DOHH2 (cell line): ENCODE measurements around the gene ACTN1.

Experiments
- H3F3A ChIP-seq: fragments of 200-600 bp; sonication (generic), shearing (Covaris generic); 2 replicates; pipeline ENCODE4 v1.6.0; 2016; ENCODE audit warnings: antibody characterized with exemption, mild to moderate bottlenecking; ENCODE audit not compliant: control insufficient read depth, insufficient read depth
- H3K27ac ChIP-seq: fragments of 200-600 bp; sonication (generic); 2 replicates; pipeline ENCODE4 v1.5.1; 2014; ENCODE audit warnings: low read depth, mild to moderate bottlenecking, low read length, moderate library complexity
- H3K27me3 ChIP-seq: fragments of 200-600 bp; sonication (generic); 2 replicates; pipeline ENCODE4 v1.6.1; 2014; ENCODE audit warnings: mild to moderate bottlenecking, low read length, mixed read lengths; ENCODE audit not compliant: control insufficient read depth
- H3K36me3 ChIP-seq: fragments of 200-600 bp; sonication (generic); 2 replicates; pipeline ENCODE4 v1.6.1; 2014; ENCODE audit warnings: mild to moderate bottlenecking, low read length, moderate library complexity, mixed read lengths; ENCODE audit not compliant: control insufficient read depth
- H3K4me1 ChIP-seq: fragments of 200-600 bp; sonication (generic); 2 replicates; pipeline ENCODE4 v1.6.1; 2014; ENCODE audit warnings: mild to moderate bottlenecking, low read length, mixed read lengths; ENCODE audit not compliant: control insufficient read depth
- H3K4me2 ChIP-seq: fragments of 200-600 bp; sonication (generic); 2 replicates; pipeline ENCODE4 v1.6.0; 2014; ENCODE audit warnings: mild to moderate bottlenecking, low read length, moderate library complexity
- H3K4me3 ChIP-seq: fragments of 200-600 bp; sonication (generic); 2 replicates; pipeline ENCODE4 v1.5.1; 2014; ENCODE audit warnings: mild to moderate bottlenecking, low read length, mixed read lengths
- H3K79me2 ChIP-seq: fragments of 200-600 bp; sonication (generic); 2 replicates; pipeline ENCODE4 v1.6.1; 2014; ENCODE audit warnings: mild to moderate bottlenecking, low read length, mixed read lengths; ENCODE audit not compliant: control insufficient read depth
- H3K9me2 ChIP-seq: fragments of 200-600 bp; sonication (generic); replicated peaks from 2 replicates; pipeline ENCODE4 v1.6.1; 2014; ENCODE audit warnings: mild to moderate bottlenecking, low read length, mixed read lengths; ENCODE audit not compliant: control insufficient read depth
- H3K9me3 ChIP-seq: fragments of 200-600 bp; sonication (generic); 2 replicates; pipeline ENCODE4 v1.6.1; 2014; ENCODE audit warnings: antibody characterized with exemption, low read length, mixed read lengths; ENCODE audit not compliant: control insufficient read depth, insufficient read depth
- H4K20me1 ChIP-seq: fragments of 200-600 bp; sonication (generic); 2 replicates; pipeline ENCODE4 v1.6.0; 2014; ENCODE audit warnings: low read depth, mild to moderate bottlenecking, antibody characterized with exemption, low read length, moderate library complexity; ENCODE audit not compliant: control insufficient read depth, insufficient read depth
- EZH2phosphoT487 ChIP-seq: fragments of 200-600 bp; sonication (generic); IDR thresholded peaks from 2 replicates; pipeline ENCODE4 v1.6.1; 2017; ENCODE audit warnings: borderline replicate concordance, mild to moderate bottlenecking, antibody characterized with exemption, low read length, moderate library complexity, mixed read lengths
- TF ChIP-seq, protein P1 (sequence below): fragments of 200-600 bp; sonication (generic); IDR thresholded peaks from one replicate; pipeline ENCODE4 v1.5.1; 2014; ENCODE audit warnings: antibody characterized with exemption, mild to moderate bottlenecking, low read depth, low read length; ENCODE audit not compliant: poor library complexity, severe bottlenecking

The ACTN1 gene

DNA sequence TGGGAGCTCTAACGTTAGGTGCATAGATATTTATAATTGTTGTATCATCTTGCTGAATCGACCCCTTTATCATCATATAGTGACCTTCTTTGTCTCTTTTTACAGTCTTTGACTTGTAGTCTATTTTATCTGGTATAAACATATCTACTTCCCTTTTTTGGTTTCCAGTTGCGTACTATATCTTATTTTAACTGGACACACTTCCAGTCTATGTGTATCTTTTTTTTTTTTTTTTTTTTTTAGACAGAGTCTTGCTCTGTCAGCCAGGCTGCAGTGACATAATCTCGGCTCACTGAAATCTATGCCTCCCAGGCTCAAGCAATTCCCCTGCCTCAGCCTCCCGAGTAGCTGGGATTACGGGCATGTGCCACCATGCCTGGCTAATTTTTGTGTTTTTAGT is 144.3 kb downstream of the ACTN1 start:
- no peaks in the 10 kb centered on the region for H3K9me2 ChIP-seq
- no peaks in the 10 kb centered on the region; the same call in 1 of the 2 replicates for H3F3A ChIP-seq
- H3K9me3 ChIP-seq = peaks cover 19% of the 10 kb centered on the region
- no peaks in the 10 kb centered on the region for H4K20me1 ChIP-seq
- peak overlapping the region; percentile 60 for H3K4me2 ChIP-seq
- peak overlapping the region; percentile 31 for H3K4me3 ChIP-seq
- peaks cover 31% of the 10 kb centered on the region for H3K4me1 ChIP-seq
- peak overlapping the region; percentile 59 for H3K27ac ChIP-seq
- no peaks in the 10 kb centered on the region for H3K79me2 ChIP-seq
- no peaks in the 10 kb centered on the region for H3K36me3 ChIP-seq
- no peaks in the 10 kb centered on the region for H3K27me3 ChIP-seq
- TF ChIP-seq, protein P1, sequence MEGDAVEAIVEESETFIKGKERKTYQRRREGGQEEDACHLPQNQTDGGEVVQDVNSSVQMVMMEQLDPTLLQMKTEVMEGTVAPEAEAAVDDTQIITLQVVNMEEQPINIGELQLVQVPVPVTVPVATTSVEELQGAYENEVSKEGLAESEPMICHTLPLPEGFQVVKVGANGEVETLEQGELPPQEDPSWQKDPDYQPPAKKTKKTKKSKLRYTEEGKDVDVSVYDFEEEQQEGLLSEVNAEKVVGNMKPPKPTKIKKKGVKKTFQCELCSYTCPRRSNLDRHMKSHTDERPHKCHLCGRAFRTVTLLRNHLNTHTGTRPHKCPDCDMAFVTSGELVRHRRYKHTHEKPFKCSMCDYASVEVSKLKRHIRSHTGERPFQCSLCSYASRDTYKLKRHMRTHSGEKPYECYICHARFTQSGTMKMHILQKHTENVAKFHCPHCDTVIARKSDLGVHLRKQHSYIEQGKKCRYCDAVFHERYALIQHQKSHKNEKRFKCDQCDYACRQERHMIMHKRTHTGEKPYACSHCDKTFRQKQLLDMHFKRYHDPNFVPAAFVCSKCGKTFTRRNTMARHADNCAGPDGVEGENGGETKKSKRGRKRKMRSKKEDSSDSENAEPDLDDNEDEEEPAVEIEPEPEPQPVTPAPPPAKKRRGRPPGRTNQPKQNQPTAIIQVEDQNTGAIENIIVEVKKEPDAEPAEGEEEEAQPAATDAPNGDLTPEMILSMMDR = no peak
- no peak for TF ChIP-seq EZH2phosphoT487

DNA sequence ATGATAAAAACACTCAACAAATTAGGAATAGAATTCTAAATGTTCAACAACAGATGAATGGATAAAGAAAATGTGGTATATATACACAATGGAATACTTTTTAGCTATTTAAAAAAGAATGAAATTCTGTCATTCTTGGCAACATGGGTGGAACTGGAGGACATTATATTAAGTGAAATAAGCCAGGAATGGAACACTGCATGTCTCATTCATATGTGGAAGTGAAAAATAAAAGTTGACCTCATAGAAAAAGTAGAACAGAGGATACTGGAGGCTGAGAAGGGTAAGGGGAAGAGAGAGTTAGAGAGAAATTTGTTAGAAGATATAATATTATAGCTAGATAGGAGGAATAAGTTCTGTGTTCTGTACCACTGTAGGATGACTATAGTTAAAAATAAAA is 150.4 kb downstream of the ACTN1 start:
- Histone ChIP-seq H3K4me2 (no peak overlapping the region; the same call in 1 of the 2 replicates), H3K27me3 (no peaks in the 10 kb centered on the region), H3K9me3 (no peaks in the 10 kb centered on the region), H3K36me3 (no peaks in the 10 kb centered on the region), H3K4me1 (peaks cover 34% of the 10 kb centered on the region), H3K27ac (no peak overlapping the region), H3F3A (peaks cover 7% of the 10 kb centered on the region; the same call in 1 of the 2 replicates), H3K79me2 (no peaks in the 10 kb centered on the region), H4K20me1 (no peaks in the 10 kb centered on the region), H3K4me3 (no peak overlapping the region), H3K9me2 (no peaks in the 10 kb centered on the region)
- TF ChIP-seq EZH2phosphoT487 = no peak
- TF ChIP-seq, protein P1 = no peak

DNA sequence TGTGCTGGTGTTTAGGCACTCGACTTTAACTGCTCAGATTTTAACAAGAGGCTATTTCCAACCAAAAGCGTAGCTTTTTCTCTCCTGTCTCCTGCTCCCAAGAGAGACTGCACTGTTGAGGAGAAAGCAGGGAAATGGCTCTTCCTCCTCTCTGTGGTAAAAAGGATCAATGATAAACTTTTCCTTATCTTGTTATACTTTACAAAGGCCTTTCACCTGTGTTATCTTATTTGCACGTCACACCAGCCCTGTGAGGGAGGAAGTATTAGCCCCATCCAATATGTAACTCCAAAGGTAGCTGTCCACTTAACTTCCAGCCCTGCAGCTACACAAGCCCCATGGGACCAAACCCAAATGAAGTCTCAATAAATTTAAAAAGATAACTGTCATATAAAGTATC is 153.4 kb downstream of the ACTN1 start:
- TF ChIP-seq EZH2phosphoT487 = no peak
- TF ChIP-seq, protein P1 = no peak

More for the DNA sequence above, 153.4 kb downstream of the ACTN1 start:
- Histone ChIP-seq H3K9me2 (no peaks in the 10 kb centered on the region), H3K4me3 (no peak overlapping the region), H3K4me2 (no peak overlapping the region), H3F3A (0 out of 2 replicates have a peak, but pooled peaks cover 10% of the 10 kb centered on the region), H3K27me3 (no peaks in the 10 kb centered on the region), H3K36me3 (no peaks in the 10 kb centered on the region), H3K4me1 (peaks cover 58% of the 10 kb centered on the region), H3K27ac (no peak overlapping the region), H4K20me1 (no peaks in the 10 kb centered on the region), H3K79me2 (no peaks in the 10 kb centered on the region), H3K9me3 (no peaks in the 10 kb centered on the region)
